ENCODE results near the gene CELA2A. TPM values are rescaled to one million over a fixed set of nuclear protein-coding genes. Genes with fewer than 3 reads are reported as not detected.

Gene CELA2A
- total and polyA plus RNA-seq, 9 of the 15 experiments (the other 6 are each of a cell fraction or from before 2014, with no cell fraction given) = 0.62 TPM; not detected in 8

DNA sequence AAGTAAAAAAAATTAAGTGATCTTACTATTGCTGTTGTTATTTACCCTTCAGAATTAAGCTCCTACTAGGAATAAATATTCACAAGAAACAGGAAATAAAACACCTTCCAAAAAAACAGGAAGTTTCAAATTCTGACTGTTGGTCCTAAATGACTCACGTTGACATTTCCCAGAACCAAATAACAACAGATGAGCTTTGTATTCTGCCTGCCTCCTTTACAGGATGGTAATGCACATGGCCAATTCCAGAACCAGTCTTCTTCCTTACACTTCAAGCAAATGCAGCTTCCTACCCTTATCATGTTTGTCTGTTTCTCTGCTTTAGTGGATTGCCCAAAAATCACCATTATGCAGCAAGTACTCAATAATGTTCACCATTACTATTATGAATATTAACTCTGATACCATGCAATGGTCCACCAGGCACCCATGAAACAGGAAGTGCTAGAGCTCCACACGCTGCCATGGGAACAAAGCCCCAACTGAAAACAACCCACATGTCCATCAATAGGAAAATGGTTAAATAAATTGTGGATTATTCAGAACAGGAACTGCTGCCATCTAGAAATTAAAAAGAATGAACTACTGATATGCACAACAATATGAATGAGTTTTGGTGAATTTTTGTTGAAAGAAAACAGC, 58.6 kb downstream of the CELA2A start:
- no TSS peak for BruUV-seq (replicated peaks)
- H3K9me1 ChIP-seq (ENCODE audit: control insufficient read depth, insufficient read depth, low read length) = no peaks in the 10 kb centered on the region
- H3K4me1 ChIP-seq (replicated peaks in 1 of 2; ENCODE audit: control insufficient read depth in 2 of 2, insufficient read depth in 2 of 2, low read length in 2 of 2) = peaks cover 16 to 20% of the 10 kb centered on the region in 2 experiments
- FAIRE-seq (peak; percentile 52), ATAC-seq (peak; percentile 59), DNase-seq (ENCODE audit: extremely low read depth in 1 of 4, low spot score in 3 of 4) (peak in 2 of 4 experiments; percentile 38 to 45)
- H3K79me2 ChIP-seq (ENCODE audit: control insufficient read depth, insufficient read depth, low read length) = peaks cover 30% of the 10 kb centered on the region
- no peaks in the 10 kb centered on the region for H3K27me3 ChIP-seq (ENCODE audit: control insufficient read depth in 2 of 2, insufficient read depth in 2 of 2, low read length in 2 of 2)
- no peaks in the 10 kb centered on the region for H3K9me3 ChIP-seq (replicated peaks; ENCODE audit: control insufficient read depth, insufficient read depth, low read depth, low read length)
- CTCF ChIA-PET (ENCODE audit: low intra/inter-chr PET ratio) = no interaction called here
- H2AFZ ChIP-seq (ENCODE audit: low read depth, low read length) = peak overlapping the region; percentile 23; the same call in 1 of the 2 replicates
- in situ Hi-C loops (cut with MboI) (no loop called here), intact Hi-C loops (cut with micrococcal nuclease) (no loop called here)
- H4K20me1 ChIP-seq (replicated peaks; ENCODE audit: control insufficient read depth, insufficient read depth, low read length) = no peaks in the 10 kb centered on the region; the same call in 1 of the 2 replicates
- H3K27ac ChIP-seq (ENCODE audit: extremely low read depth, low read depth, low read length) = peak overlapping the region; percentile 67
- no peak overlapping the region for H3K4me3 ChIP-seq
- H3K9ac ChIP-seq (ENCODE audit: insufficient read depth in 1 of 2, low read depth in 2 of 2, low read length in 2 of 2) = peak overlapping the region in 1 of 2 experiments; percentile 28; a peak in 1 of 4 replicates
- POLR2A ChIA-PET = interaction anchor here (0.6 to 2.9 kb wide), 7 partner anchors 9 to 1016 kb away, joined by 3 to 19 read pairs (median 3); partner anchors contain the start of gene CASP9
- WGBS (ENCODE audit: insufficient coverage, low coverage, missing lambda C conversion rate) = 18% methylated on average over 2 of the region's 2 CpGs
- peaks cover 55% of the 10 kb centered on the region for H3K36me3 ChIP-seq (ENCODE audit: control insufficient read depth, insufficient read depth, low read length)
- H3K4me2 ChIP-seq (ENCODE audit: insufficient read depth, low read length) = peak overlapping the region; percentile 45
- TF ChIP-seq CBFB (CRISPR knock-in tag; IDR thresholded peaks at IDR 0.05) = no peak
- TF ChIP-seq CBX5 (IDR thresholded peaks at IDR 0.05; ENCODE audit: borderline replicate concordance, low read depth) = no peak
- TF ChIP-seq, protein P1, sequence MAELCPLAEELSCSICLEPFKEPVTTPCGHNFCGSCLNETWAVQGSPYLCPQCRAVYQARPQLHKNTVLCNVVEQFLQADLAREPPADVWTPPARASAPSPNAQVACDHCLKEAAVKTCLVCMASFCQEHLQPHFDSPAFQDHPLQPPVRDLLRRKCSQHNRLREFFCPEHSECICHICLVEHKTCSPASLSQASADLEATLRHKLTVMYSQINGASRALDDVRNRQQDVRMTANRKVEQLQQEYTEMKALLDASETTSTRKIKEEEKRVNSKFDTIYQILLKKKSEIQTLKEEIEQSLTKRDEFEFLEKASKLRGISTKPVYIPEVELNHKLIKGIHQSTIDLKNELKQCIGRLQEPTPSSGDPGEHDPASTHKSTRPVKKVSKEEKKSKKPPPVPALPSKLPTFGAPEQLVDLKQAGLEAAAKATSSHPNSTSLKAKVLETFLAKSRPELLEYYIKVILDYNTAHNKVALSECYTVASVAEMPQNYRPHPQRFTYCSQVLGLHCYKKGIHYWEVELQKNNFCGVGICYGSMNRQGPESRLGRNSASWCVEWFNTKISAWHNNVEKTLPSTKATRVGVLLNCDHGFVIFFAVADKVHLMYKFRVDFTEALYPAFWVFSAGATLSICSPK (IDR thresholded peaks at IDR 0.05; ENCODE audit: borderline replicate concordance) = no peak
- TF ChIP-seq SREBF1 (IDR thresholded peaks at IDR 0.05; ENCODE audit: borderline replicate concordance, low read depth, low read length) = no peak
- TF ChIP-seq, protein P2, sequence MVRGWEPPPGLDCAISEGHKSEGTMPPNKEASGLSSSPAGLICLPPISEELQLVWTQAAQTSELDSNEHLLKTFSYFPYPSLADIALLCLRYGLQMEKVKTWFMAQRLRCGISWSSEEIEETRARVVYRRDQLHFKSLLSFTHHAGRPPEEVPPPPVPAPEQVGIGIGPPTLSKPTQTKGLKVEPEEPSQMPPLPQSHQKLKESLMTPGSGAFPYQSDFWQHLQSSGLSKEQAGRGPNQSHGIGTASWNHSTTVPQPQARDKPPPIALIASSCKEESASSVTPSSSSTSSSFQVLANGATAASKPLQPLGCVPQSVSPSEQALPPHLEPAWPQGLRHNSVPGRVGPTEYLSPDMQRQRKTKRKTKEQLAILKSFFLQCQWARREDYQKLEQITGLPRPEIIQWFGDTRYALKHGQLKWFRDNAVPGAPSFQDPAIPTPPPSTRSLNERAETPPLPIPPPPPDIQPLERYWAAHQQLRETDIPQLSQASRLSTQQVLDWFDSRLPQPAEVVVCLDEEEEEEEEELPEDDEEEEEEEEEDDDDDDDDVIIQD (CRISPR knock-in tag; IDR thresholded peaks at IDR 0.05) = no peak
- TF ChIP-seq IFI16 (CRISPR knock-in tag; IDR thresholded peaks at IDR 0.05) = no peak
- TF ChIP-seq ZNF436 (CRISPR knock-in tag; IDR thresholded peaks at IDR 0.05) = no peak
- TF ChIP-seq, protein P3, sequence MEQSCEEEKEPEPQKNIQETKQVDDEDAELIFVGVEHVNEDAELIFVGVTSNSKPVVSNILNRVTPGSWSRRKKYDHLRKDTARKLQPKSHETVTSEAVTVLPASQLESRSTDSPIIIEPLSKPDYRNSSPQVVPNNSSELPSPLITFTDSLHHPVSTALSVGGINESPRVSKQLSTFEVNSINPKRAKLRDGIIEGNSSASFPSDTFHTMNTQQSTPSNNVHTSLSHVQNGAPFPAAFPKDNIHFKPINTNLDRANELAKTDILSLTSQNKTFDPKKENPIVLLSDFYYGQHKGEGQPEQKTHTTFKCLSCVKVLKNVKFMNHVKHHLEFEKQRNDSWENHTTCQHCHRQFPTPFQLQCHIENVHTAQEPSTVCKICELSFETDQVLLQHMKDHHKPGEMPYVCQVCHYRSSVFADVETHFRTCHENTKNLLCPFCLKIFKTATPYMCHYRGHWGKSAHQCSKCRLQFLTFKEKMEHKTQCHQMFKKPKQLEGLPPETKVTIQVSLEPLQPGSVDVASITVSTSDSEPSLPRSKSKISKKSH (CRISPR knock-in tag; IDR thresholded peaks at IDR 0.05) = no peak
- TF ChIP-seq ZNF239 (CRISPR knock-in tag; IDR thresholded peaks at IDR 0.05) = no peak
- TF ChIP-seq, protein P4, sequence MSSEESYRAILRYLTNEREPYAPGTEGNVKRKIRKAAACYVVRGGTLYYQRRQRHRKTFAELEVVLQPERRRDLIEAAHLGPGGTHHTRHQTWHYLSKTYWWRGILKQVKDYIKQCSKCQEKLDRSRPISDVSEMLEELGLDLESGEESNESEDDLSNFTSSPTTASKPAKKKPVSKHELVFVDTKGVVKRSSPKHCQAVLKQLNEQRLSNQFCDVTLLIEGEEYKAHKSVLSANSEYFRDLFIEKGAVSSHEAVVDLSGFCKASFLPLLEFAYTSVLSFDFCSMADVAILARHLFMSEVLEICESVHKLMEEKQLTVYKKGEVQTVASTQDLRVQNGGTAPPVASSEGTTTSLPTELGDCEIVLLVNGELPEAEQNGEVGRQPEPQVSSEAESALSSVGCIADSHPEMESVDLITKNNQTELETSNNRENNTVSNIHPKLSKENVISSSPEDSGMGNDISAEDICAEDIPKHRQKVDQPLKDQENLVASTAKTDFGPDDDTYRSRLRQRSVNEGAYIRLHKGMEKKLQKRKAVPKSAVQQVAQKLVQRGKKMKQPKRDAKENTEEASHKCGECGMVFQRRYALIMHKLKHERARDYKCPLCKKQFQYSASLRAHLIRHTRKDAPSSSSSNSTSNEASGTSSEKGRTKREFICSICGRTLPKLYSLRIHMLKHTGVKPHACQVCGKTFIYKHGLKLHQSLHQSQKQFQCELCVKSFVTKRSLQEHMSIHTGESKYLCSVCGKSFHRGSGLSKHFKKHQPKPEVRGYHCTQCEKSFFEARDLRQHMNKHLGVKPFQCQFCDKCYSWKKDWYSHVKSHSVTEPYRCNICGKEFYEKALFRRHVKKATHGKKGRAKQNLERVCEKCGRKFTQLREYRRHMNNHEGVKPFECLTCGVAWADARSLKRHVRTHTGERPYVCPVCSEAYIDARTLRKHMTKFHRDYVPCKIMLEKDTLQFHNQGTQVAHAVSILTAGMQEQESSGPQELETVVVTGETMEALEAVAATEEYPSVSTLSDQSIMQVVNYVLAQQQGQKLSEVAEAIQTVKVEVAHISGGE (CRISPR knock-in tag; IDR thresholded peaks at IDR 0.05) = no peak
- no peak for TF ChIP-seq ZNF431 (CRISPR knock-in tag; IDR thresholded peaks at IDR 0.05)
- TF ChIP-seq TBL1XR1 (IDR thresholded peaks at IDR 0.05; ENCODE audit: low read length in 2 of 2) = no peak
- no peak for TF ChIP-seq ZNF75A (CRISPR knock-in tag; IDR thresholded peaks at IDR 0.05)

Data from K562 (cell line).